ENCODE measurements around the gene ADGRG3.

DNA sequence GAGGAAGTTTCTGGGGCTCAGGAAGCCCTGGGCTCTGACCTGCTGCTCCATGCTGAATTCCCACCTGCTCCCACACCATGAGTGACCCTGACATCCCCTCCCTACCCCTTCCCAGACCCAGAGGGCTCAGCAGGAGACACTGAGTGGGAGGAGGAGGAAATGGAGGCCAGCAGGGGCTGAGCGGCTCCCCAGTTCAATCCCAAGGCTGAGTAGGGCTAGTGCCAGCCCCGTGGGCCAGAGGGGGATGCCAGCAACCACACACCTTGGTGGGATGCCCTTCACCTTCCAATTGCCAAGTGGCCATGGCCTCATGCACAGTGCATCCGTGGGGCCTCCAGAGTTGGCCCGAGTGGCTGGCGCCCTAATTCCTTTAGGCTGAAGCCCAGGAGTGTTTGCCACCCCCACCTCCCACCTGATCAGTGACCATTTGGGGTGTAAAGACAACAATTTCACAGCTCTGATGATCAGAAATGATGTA, 1.0 kb upstream of the ADGRG3 start:
- no peak for TF ChIP-seq BHLHE40 (IDR thresholded peaks at IDR 0.05; ENCODE audit: low read length)
- TF ChIP-seq, protein P1, sequence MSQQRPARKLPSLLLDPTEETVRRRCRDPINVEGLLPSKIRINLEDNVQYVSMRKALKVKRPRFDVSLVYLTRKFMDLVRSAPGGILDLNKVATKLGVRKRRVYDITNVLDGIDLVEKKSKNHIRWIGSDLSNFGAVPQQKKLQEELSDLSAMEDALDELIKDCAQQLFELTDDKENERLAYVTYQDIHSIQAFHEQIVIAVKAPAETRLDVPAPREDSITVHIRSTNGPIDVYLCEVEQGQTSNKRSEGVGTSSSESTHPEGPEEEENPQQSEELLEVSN (IDR thresholded peaks at IDR 0.05; ENCODE audit: borderline replicate concordance in 1 of 2, extremely low read depth in 1 of 2, insufficient read depth in 1 of 2, insufficient read length in 1 of 2, low read depth in 1 of 2, low read length in 1 of 2, poor library complexity in 1 of 2, severe bottlenecking in 1 of 2), result no peak
- TF ChIP-seq ZNF668 (CRISPR knock-in tag; IDR thresholded peaks at IDR 0.05), result no peak
- TF ChIP-seq TAF7 (tag; IDR thresholded peaks at IDR 0.05), result no peak
- TF ChIP-seq, protein P2, sequence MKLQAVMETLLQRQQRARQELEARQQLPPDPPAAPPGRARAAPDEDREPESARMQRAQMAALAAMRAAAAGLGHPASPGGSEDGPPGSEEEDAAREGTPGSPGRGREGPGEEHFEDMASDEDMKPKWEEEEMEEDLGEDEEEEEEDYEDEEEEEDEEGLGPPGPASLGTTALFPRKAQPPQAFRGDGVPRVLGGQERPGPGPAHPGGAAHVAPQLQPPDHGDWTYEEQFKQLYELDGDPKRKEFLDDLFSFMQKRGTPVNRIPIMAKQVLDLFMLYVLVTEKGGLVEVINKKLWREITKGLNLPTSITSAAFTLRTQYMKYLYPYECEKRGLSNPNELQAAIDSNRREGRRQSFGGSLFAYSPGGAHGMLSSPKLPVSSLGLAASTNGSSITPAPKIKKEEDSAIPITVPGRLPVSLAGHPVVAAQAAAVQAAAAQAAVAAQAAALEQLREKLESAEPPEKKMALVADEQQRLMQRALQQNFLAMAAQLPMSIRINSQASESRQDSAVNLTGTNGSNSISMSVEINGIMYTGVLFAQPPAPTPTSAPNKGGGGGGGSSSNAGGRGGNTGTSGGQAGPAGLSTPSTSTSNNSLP (IDR thresholded peaks at IDR 0.05; ENCODE audit: borderline replicate concordance, low read depth, low read length), result no peak
- no peak for TF ChIP-seq ZNF561 (CRISPR knock-in tag; conservative IDR thresholded peaks at IDR 0.05)
- TF ChIP-seq ZNF239 (CRISPR knock-in tag; IDR thresholded peaks at IDR 0.05), result no peak
- no peak for TF ChIP-seq POLR2H (tag; IDR thresholded peaks at IDR 0.05; ENCODE audit: low read depth)
- TF ChIP-seq POLR2A (conservative IDR thresholded peaks at IDR 0.05), result no peak
